ENCODE measurements around the gene CDC25C.

Gene CDC25C

GRCh38 chr5:138238034-138238433, 93.6 kb downstream of the CDC25C start:
- peaks cover 41% of the 10 kb centered on the region for H3K27me3 ChIP-seq (ENCODE audit: control insufficient read depth, insufficient read depth, low read length)
- no peak overlapping the region for H3K9ac ChIP-seq (ENCODE audit: low read length)
- H3K4me1 ChIP-seq (ENCODE audit: control insufficient read depth, insufficient read depth, low read length), result peaks cover 10% of the 10 kb centered on the region
- H3K36me3 ChIP-seq (ENCODE audit: control insufficient read depth, insufficient read depth, low read length), result no peaks in the 10 kb centered on the region
- no peaks in the 10 kb centered on the region for H3K9me3 ChIP-seq (ENCODE audit: control insufficient read depth, low read length)
- no peak overlapping the region for H3K4me3 ChIP-seq (ENCODE audit: low read length)

Data from mucosa of stomach (tissue), 1 donor.